HG02623 (cell line): ENCODE measurements around the gene WEE2.
"Not testable (repeated sequence)": the region's sequence is repeated elsewhere in the genome, so short reads cannot be mapped to it uniquely, and the experiment has no call there.

Experiments used
- ATAC-seq: cut with Tn5 transposase; IDR thresholded peaks from one replicate; pipeline ENCODE4 v1.9.1; 2021; ENCODE audit warnings: moderate library complexity; ENCODE audit not compliant: unreplicated experiment

Gene WEE2

DNA sequence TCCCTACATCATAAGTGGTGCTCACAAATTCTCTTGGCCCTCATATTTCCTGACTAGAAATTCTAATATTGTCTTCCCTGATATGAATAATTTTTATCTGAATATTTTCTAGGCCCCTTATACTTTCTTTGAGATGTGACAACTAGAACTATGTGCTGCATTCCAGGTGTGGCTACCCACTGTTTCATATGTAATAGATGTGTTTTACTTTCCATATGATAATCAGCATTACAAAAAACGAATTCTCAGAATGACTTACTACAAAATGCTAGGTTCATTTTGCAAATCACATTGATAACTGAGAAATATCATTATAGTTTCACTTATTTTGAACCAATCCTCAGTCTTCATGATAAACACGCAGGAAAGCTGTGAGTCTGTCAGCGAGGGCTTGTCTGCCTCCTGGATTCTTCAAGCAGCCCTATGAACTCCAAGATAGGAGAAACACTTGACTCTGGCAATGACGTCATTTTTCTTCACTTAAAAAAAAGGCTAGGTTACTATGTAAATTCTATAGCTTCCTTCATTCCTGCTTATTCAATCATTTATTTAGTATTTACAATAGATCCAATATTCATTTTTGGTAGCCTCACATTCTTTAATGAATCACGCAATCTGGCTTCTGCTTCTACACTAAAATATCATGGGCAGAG lies 4.6 kb downstream of the WEE2 start:
- ATAC-seq, result no peak

DNA sequence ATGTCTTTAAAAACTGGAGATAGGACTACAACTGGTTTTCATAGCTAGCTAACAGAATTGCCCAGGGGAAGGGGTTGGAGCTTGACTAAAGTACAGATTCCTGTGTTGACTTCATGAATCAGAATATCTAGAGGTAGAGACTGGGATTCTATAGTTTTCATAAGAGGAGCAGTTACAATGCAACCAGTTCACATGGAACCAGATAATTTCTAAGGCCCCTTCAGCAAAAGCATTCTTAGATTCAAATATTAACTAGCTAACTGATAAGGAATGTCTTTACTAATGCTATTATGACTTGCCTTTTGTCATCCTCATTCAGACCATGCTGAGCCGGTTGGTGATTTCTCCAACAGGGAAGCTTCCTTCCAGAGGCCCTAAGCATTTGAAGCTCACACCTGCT lies 5.7 kb downstream of the WEE2 start:
- ATAC-seq, result no peak

DNA sequence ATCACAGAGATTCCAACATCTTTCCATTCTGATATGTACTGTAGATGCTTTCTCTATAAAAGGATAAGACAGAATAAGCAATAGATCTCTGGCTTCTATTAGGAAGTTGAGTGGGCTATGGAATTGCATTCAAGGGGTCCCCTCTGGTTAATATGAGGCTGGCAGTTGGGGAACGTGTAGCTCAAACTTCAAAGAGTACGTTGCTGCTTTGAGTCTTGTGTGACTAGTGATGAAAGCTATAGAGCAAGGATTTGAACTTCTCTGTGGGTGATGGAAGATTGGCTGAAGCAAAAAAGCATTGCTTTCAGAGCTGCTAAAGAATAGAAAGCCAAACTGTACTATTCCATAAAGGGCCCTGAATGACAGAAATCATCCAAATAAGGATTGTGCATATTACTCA lies 6.4 kb downstream of the WEE2 start:
- ATAC-seq, result no peak

DNA sequence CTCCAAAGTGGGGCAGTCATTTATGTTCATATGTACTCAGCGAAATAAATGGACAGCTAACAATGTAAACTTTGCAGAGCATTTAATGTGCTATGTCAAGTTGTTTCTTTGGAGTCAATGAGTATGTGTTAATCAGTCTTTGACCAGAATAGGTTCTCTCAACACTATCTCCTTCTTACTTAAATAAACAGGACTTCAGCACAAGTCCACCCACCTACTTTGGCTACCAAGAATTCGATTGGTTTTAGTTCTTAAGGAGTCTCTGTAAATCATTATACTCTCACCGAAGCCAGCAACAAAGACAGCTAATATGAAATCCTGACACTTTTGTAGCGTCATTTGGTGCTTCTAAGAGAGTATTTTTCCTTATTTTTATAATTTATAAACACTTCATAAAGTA lies 6.9 kb downstream of the WEE2 start:
- no peak for ATAC-seq

DNA sequence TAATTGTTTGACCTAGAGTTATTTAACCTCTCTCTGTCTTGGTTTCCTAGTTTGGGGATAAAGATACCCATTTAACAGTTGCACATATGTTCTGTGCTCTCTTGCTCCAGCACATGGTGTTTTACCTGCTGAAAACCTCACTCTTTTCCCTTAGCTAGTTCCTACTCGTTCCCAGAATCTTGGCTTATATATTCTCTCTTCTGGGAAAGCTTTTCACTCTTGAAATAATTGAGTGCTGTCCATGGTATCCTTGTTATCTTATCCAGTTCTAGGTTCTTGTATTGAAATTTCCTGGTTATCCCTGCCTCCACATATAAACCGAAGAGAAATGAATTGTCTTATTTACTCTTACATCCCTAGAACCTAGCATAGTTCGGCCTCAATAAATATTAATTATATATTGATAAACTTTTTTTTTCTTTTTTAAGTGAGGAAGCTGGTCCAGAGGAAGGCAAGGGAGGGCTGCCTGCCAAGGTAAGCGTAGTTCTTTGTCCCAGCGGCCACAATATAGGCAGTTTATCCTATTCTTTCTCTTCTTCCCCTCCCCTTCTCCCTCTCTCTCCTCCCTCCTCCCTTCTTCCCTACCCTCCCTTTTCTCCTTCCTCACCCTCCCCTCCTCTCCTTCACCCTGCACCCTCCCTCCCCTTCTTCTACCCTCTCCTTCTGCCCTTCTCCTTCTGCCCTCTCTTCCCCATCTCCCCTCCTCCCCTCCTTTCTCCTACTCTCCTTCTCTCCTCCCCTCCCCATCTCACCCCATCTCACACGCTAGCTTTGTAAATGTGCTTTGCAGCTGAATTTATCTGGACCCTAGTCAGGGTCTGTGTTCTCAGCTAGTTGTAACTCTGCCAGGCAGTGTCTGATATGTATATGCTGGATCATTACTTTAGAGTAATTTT lies 7.9 kb downstream of the WEE2 start:
- ATAC-seq, result no peak

DNA sequence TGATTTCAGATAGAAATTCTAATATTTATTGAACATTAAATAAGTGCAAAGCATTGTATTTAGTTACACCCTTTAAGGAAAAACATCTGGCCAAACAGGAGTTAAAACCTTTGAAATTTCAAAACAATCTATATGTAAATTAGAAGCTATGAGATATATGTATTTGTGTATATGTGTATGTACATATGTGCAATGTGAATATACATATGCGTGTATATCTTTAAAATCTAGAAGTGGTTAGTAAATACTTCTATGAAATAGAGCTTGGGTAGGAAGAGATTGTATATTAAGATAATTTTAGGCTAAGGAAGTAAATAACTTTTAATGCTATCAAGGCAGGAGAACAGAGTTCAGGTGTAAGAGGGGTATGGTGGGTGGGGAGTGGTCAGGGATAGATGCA lies 9.3 kb downstream of the WEE2 start:
- ATAC-seq, result no peak

DNA sequence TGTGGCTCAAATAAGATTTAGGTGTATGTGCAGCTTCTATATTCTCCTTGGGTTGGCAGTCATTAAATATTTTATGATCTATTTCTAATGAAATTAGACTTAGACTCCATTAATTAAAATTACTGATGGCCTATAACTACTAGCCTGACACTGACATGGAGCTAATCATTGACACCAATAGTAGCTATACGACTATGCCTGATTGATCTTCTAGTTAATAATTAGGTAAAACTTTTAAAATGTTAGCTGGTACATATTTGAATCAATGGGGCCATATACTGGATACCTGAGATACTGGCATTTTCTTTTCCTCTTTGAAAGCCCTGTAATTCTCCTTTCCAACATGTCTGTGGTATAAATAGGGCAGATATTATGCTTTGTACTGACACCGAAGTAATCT lies 14.4 kb downstream of the WEE2 start:
- ATAC-seq, result no peak

DNA sequence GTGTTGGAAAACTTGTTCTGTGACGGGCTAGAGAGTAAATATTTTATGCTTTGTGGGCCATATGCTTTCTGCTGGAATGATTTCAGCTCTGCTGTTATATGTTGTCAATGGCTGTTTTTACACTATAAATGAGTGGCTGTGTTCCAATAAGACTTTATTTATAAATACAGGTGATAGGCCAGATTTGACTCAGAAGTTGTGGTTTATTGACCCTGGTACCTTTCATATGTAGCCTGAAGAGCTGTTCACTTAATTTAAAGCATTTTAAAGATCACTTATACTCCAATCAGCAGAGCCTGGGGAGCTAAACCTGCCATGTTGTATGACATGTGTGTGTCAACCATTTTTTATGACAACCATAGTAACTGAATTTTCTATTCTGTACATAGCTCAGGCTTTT lies 20.9 kb downstream of the WEE2 start:
- ATAC-seq, result no peak

DNA sequence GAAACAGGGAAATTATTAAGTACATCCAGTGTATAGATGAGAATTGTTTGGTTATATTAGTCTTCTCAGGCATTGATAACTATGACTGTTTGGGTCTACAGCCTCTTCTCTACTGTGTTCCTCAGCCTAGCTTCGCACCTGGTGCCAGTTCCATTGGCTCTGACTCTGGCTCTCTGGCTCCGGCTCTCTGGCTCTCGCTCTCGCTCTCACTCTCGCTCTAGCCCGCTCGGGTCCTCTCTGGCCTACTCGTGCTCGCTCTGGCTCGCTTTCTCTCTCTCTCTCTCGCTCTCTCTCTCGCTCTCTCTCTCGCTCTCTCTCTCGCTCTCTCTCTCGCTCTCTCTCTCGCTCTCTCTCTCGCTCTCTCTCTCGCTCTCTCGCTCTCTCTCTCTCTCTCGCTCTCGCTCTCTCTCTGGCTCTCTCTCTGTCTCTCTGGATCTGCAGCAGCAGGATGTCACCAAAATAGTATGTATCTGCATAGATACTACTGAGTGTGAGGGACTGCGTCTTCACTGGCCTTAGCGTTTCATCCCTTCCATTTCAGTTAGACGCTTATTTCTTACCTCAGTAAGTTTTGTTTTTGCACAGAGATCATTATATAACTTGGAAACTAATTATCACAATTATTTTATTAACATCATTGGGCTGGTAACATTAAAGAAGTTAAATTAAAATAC lies 23.5 kb downstream of the WEE2 start:
- ATAC-seq, result no peak

DNA sequence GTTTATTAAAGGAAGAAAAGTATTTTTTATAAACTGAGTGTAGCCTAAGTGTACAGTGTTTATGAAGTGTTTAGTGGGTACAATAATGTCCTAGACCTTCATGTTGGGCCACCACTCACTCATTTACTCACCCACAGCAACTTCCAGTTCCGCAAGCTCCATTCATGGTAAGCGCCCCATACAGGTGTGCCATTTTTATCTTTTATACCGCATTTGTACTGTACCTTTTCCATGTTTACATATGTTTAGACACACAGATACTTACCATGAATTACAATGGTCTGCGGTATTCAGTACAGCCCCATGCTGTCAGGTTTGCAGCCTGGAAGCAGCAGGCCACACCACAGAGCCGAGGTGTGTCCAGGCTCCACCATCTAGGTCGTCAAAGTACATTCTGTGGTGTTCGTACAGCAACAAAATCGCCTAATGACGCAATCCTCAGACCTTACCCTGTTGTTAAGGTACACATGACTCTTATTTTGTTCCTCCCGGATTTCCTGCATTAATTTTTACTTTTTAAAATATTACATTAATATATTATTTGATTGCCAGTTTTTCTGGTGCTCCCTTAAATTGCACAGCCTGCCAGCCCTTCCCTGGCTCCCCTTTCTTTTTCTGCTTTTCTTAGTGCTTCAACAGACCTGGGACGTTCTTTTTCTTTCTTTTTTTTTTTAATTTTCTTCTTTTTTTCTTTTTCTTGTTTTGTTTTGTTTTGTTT lies 29.1 kb downstream of the WEE2 start:
- ATAC-seq, result no peak

DNA sequence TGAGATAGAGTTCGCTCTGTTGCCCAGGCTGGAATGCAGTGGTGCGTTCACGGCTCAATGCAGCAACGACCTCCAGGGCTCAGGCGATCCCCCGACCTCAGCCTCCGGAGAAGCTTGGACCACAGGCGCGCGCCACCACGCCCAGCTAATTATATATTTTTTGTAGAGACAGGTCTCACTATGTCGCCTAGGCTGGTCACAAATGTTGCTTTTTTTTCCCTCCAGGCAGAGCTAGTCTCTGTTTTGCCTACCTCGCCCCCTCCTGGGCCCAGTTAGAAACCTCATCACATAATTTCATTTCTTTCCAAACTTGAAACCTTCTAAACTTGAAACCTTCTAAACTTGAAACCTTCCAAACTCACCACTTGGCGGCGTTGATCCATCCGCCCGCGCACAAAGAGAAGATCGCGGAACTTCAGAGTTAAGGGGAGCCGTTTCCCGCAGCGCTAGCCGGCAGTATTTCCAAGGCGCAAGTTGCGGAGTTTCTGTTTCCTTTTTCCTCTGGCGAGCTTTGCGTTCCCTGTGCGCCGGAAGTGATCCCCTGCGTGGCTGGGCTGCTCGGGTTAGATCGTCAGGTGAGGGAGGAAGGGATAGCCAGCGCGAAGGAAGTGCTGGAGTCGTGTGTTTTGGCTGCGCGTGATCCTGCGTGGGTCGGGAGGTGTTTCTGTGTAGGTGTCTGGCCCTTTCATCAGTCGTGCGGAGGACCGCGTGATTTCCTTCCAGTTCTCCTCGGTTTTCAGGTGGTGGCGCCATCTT lies 29.9 kb downstream of the WEE2 start, which contains the start of gene SSBP1:
Gene SSBP1 (plus strand): TSS at position 523 of the 756 bp plus-strand sequence. CDS start 809 bp downstream, outside the sequence.
- peak; percentile 85 for ATAC-seq

DNA sequence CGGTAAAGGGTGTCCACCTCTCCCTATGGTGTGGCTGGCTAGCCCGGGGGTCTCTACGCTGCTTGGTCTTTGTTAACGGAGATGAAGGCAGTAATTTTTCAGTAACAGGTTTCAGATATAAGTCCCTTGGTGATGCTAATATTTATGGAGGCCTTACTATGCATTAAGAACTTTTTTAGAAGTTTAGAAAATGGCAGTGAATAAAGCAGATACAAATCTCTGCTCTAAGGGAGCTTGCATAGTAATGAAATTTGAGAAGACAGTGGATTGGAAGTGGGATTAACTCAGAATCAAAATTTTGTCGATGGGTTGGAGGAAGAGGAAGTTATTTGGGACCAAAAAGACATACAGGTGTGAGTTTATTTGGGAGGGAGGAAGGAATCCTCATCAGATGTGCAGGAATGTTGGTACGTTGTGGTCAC lies 30.4 kb downstream of the WEE2 start:
- no peak for ATAC-seq

DNA sequence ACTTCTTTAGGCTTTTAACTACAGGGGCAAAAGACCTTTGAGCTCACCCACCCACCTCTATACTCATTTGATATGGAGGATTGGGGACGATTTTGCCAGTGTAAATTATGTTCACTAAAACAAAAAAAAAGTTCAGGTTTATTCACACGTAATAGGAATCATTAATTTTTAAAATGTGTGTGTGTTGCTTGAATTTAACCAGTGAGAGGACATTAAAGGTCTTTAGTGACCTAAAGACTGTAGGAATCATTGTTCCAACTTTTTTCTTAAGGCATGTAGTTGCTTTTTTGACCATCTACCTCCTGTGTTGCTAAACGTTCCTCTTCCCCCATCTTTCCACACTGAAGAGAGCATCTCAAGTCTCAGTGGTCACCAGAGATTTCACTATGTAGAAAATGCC lies 31.1 kb downstream of the WEE2 start:
- no peak for ATAC-seq

DNA sequence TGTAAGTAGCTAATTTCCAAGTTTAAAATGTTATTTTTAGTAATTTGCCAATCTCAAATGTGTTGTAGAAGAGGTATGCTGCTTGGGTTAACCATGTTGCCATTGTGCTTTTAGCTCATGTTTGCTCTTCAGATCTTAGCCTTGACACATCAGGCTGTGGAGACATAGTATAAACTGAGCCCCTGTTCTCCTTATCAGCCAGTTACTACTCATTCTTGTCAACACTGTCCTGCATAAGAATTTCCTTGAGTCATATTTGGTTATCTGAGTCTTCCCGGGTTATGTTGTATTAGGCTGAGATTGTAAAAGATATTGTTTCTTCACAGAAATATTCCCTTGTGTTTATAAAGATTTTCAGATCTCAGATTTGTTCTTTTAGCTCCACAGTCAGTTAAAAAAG lies 34.1 kb downstream of the WEE2 start:
- no peak for ATAC-seq

DNA sequence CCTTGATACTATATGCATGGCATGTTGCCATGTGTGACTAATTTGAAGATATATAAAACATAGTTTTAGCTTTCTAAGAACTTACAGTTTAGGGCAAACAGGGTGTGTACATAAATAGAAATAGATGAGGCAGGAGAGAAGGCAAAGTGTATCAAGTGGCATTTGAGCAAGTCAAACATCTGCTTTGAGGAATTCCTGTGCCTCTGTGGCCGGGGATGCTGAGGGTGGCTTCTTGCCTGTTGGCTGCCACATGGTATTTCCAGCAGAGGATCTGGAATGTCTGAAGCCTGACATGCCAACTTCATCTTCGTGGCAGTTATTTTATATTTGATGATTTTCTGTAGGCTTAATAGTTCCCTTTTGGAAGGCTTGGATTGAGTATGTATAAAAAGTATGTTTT lies 36.0 kb downstream of the WEE2 start:
- no peak for ATAC-seq

DNA sequence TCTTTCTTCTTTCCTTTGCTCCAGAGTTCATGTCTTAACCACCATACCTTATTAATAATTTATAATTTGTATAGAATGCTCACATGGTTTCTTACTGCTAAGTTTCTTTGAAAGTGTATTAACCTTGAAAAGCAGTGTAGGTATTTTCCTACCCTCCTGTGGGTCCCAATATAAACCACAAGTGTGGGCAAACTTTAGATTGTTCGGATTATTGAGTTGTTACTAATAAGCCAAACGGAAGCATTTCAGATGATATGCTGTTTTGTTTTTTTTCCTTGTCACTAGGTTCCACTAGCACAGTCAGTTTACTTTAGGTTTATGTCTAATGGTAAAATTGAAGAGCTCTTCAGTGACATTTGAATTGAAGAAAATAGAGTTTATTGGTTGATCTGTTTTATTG lies 40.2 kb downstream of the WEE2 start:
- no peak for ATAC-seq

DNA sequence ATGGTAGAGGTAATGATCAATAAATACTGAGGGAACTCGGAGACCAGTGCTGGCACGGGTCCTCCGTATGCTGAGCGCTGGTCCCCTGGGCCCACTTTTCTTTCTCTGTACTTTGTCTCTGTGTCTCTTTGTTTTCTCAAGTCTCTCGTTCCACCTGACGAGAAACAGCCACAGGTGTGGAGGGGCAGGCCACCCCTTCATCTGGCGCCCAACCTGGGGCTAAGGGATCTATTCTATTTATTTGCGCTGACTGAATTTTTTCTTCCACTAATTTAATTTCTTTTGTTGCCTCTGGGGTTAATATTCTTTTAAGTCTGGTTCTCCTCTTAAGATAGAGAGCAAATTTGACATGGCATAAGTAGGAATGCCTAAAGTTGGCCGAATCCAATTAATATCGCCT lies 43.8 kb downstream of the WEE2 start:
- not testable (repeated sequence) for ATAC-seq

DNA sequence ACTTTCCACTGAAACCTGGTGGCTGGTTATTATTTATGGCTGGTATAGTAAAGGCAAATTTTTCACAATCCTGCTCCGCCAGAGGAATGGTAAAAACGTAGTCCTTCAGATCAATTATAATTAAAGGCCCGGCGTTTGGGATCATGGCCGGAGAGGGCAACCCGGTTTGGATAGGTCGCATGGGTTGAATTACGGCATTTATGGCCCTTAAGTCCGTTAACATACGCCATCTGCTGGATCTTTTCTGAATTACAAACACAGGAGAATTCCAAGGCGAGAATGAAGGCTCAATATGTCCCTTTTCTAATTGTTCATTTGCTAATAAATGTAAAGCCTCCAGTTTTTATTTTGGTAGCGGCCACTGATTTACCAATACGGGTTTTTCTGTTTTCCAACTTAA lies 44.5 kb downstream of the WEE2 start:
- no peak for ATAC-seq

DNA sequence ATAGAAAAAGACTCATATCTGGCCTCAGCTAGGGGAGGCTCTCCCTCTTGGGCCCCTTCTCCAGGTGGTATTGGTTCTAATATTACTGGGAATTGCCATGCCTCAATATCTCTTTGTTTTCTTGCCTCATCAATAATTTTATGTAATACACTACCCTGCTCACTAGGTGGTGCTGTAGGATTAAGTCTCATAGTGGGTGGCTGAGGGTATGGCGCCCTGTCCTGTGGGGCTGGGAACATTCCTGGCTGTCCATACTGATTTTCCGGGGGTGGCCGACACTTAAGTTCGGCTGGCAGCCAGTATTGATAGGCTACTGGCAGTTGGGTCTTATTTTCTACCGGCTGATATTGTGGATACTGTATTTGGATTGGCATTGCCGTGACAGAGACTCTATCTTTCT lies 46.8 kb downstream of the WEE2 start:
- ATAC-seq, result no peak

DNA sequence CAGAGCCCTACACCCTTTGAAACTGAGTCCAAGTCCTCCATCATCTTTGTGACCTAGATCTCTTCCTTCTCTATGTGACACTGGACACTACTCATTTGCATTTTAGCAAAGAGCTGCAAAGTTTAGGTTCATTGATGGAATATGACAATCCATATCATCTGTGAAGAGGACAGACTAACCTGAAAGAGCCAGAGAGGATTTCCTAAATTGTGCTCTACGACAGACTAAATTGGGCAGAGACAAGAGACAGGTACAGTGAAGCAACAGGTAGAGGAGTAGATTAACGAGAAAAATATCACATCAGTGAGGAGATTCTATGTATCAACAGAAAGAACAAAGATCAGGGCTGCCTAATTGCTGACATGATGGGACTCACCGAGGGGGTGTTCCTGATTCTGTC lies 55.6 kb downstream of the WEE2 start, which contains the start of gene TAS2R3:
Gene TAS2R3 (plus strand): TSS at position 301 of the 400 bp plus-strand sequence. CDS start 62 bp downstream, at position 363.
- ATAC-seq, result no peak
